DMS79 (cell line): ENCODE results near the gene TMEM266.

Experiments
- DNase-seq: peaks from one replicate; lab custom pipeline; 2025; lab: John Stamatoyannopoulos, UW

Gene TMEM266

GRCh38 chr15:76185716-76186115 lies 125.9 kb downstream of the TMEM266 start:
- no peak for DNase-seq

DNA sequence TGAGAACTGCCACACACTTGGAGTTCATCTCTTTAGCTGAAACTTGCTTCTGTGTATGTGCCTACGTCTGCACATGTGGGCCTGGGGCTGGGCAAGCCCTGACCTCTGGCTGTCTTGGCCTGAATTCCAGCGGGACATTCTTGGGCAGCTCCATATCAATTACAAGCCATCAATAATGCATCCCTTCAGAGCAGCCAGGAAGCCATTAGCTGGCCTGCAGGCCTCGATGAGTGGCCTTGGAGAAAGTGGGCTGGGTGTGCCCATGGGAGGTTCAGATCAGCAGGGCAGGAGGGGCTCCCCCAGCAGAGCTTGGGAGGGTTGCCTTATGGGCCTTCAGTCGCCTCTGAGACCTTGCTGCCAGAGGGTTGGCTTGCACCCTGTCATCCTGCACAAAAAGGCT lies 127.4 kb downstream of the TMEM266 start:
- DNase-seq = no peak

DNA sequence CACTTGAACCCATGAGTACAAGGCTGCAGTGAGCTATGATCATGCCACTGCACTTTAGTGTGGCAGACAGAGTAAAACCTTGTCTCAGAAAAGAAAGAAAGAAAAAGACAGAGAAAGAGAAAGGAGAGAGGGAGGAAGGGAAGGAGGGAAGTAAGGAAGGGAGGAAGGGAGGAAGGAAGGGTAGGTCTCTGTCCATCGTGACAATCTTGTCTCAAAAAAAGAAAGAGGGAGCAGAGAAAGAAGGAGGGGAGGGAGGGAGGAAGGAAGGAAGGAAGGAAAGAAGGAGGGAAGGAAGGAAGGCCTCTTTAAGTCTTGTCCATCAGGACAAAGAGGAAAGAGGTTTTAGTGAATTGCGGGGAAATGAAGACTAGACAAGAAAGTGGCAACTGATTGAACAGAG lies 129.3 kb downstream of the TMEM266 start:
- DNase-seq = no peak

GRCh38 chr15:76190070-76190564 lies 130.3 kb downstream of the TMEM266 start:
- DNase-seq = no peak

DNA sequence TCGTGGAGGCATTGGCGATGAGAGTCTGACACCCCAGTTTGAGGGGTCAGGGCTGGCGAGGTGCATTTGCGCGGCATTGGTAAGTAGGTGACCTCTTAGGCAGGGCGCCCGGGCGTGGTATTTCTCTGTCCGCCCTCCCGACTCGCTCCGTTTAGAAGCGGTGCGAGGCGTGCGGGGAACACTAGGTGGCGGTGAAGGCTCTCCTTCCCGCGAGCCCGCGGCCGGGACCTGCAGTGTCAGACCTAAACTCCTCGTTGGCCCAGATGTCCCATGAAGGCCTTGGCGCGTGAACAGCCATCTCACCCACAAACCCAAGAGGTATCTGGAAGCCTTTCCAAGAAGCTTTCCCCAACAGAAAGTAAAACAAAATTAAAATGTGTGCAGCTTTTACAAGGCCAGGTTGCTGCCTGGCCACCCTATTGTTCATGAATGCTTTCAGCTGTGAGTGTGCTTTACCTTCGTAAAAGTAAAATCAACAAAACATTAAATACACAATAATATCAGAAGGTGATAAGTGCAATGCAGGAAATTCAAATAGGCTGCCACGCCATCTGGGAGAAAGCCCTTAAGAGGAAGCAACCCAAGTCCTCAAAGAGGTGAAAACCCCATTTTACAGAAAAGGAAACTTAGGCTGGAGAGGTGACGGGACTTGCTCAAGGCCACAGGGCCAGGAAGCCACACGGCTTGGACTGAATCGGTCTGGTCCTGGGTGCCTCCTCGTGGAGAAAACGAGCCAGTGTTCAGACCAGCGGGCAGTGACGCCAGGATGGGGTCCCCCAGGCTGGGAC lies 131.2 kb downstream of the TMEM266 start:
- peak; percentile 20 for DNase-seq

DNA sequence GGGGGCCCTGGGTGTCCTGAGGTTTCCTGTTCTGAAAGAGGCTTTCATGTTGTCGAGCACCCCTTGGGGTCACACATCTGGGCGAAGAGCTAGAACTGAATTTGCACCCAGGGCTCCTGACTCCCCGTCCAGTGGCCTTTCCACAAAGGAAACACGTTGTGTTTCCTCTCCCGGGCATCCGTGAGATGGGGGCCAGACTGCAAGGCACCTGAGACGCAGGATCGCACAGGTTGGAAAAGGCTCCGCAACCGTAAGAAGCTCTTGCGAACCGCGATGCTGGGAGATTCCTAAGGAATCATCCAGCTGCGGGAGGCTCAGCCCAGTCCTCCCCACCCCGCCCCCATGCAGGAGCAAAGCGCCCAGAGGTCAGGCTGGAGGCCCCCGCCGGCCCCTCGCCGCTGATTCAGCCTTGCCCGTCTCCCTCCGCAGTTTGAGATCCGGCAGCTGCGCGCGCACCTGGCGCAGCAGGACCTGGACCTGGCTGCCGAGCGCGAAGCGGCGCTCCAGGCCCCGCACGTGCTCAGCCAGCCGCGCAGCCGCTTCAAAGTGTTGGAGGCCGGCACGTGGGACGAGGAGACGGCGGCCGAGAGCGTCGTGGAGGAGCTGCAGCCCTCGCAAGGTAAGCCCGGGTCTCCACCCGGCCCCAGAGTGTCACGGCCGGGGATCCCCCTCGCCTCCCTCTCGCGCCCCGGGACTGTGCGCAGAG lies 131.9 kb downstream of the TMEM266 start:
- no peak for DNase-seq

DNA sequence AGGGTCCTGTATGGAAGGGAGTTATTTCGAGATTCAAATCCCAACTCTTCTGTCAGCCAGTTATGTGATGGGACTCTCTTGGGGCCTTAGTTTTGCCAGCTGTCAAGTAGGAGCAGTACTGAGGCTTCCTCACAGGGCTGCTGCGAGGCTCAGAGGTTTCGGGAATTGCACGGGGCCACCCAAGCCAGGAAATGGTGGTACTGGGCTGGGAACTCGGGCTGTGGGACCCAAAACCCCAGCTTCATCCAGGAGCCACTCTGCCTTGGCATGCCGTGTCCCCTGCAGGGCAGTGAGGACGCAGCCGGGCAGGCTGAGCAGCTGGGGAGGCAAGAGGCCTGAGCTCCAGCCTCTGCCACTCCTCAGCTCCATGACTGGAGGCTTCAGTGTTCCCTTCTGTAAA lies 132.9 kb downstream of the TMEM266 start:
- no peak for DNase-seq

- DNase-seq = no peak
Observed at GRCh38 chr15:76193934-76194333, 134.1 kb downstream of the TMEM266 start.

DNA sequence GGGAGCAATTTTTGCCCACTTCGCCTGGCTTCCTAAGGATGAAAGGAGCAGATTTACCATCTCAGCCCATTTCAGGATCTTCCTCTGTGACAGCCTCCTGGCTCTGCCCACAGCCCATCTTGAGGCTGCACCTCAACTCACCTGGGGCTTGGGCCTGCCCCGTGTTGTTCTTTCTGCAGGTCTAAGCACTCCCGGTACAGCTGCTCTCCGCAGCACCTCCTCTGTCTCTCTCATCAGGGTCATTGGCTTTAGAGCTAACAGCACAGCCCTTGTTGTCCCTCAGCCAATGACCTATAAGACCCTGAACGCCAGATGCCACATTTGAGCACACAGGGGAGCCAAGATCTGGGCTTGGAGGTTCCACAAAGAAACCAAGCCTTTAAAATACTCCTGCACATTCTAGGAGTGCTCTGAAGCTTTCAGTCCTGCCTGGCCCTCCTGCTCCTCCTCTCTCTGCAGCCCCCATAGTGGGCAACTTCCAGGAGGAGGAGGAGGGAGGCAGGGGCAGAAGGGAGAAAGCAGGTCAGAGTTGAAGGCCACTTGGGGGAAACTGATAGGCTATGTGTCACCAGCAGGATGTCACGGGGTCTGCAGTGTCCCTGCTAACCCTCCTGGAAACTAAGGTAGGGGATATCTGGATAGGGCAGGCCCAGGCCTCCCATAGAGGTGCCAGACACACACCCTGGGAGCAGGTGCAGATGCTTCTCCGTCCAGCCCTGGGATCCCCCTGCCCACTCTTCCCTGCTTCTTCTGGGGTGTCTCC lies 135.9 kb downstream of the TMEM266 start:
- no peak for DNase-seq

DNA sequence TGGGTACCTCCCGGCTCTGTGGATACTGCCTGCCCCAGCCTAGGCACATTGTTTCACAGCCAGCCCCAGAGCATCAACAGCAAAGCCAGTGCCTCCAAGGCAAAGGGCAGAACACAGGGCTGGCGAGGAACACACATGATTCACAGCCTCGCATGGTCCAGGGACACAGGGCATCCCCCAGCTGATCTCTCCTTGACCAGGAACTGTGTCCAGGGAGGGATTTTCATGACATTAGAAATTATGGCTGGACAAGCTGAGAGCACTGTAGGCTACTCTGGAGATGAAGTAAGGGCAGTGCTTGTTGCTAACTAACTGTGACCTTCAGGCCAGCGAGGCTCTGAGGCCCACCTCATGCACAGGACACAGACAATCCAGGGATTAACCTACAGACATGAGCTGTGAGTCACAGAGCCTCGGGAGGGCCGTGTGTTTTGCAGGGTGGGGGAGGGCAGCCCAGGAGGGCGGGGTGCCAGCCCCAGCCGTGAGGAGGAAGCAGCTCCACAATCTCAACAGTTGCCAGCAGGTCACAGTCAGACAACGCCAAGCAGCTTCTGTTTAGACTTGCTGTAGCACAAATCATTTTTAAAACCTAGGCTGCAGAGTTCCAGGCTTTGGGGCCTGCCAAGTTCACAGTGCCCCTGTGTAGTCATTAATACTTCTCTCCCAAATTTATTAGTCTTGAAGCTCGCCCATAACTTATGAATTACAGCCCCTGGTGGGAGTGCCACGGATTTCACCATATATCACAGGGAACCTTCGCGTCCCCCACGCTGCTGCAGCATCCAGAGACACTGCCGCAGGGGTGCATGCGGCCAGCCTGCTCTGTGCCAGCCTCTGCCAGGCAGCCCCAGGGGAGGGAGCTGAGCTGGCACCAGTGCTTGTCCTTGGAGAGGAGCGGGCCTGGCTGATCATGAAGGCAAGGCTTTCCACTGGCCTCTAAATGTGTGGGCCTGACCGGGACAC lies 136.8 kb downstream of the TMEM266 start:
- no peak for DNase-seq

DNA sequence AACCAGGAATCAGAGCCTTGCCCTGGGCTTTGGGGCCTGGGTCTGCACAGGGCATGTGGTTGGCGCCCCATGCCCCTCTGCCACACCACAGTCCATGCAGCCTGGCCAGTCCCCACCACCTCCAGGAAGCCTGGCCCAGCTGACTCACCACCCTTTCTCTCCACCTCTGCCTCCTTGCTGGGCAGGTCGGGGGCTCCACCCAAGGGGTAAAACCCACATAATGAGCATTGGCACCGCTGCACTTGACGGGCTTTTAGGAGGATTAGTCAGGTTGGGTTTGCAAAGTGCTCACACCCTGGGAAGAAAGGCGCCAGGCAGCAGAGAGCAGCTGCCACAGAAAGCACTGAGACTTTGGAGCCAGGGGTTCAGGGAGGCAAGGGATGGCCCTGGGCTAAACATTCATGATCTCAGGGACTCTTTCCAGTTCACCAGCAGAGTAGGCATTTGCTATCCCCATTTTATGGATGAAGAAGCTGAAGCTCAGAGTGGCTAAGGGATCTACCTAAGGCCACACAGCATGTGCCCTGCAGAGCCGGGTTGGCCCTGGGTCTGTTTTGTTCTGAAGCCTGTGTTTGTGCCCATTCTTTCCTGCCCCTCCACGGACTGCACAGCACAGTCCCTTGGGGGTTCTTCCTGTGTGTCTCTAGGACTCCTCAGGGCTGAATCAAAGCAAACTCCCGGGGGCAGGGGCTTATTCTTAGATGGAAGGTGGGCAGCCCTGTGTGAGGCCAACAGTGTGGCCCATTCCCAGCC lies 138.1 kb downstream of the TMEM266 start:
- no peak for DNase-seq

DNA sequence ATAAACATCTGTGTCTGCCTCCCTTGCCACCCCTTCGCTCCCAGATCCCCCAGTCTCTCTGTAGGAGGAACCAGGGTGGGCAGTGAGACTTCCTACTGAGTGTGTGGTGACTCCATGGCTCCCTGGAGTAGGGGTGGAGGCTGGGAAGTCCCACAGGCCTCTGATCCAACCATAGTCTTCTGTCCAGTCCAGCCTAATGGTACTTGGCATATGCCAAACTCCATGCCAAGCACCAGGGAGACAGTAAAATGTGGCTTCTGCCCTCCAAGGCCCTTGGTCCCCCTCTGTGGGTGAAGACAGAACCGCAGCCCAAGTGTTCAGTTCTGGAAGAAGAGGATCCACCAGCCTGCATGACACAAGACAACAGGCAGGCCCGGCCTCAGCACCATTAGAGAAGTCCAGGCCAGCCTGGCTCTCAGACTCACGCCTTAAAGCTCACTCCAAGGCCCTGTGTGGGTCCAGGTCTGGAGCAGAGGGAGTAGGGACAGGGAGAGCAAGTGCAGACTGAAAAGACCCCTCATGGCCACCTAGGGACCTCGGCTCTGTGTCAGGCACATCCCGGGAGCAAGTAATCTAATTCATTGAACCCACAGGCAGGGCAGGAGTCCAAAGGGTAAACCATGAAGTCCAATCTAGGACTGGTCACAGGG lies 138.8 kb downstream of the TMEM266 start:
- no peak for DNase-seq

DNA sequence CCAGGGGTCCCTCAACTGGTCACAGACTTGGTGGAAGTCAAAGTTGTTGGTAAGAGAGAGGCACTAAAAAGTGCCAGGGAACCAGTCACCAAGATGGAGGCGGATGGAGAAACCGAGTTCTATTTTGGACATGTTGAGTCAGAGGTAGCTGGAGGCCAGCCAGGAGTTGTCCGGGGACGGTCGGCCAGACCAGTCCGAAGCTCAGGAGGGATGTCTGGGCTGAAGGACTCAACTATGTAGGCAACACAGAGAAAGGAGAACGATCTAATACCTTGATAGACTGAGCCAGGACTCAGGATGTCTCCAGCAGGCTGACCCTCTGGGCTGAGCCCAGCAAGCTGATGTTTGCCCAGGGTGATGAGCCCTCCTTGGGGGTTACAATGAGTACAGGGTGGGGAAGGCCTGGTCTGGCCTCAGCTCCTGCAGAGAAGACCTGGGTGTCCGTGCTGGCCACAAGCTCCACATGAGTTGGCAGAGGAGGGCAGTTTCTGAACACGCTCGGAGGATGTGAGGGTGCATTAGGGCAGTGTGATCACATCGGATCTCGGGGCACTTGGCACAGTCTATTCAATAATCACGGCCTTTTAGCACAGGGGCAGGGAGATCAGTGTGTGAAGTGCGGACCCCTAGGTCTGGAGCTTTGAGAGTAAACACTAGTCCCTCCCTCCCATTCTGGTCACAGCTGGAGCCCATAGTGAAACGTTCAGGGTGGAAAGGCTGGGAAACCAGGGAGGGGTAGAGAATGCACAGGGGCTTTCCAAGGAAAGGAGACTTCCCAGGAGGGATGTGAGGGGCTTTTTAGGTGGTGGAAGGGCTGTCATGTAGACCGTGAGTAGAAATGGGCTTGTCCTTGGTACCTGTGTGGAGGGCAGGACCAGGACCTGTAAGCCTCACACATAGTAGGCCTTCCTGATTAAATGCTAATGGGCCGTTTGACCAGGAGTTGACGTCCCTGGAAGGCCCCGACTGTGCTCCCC lies 139.6 kb downstream of the TMEM266 start:
- no peak for DNase-seq

GRCh38 chr15:76200083-76200465 lies 140.3 kb downstream of the TMEM266 start:
- DNase-seq = no peak

GRCh38 chr15:76200641-76201105 lies 140.9 kb downstream of the TMEM266 start:
- DNase-seq = no peak

DNA sequence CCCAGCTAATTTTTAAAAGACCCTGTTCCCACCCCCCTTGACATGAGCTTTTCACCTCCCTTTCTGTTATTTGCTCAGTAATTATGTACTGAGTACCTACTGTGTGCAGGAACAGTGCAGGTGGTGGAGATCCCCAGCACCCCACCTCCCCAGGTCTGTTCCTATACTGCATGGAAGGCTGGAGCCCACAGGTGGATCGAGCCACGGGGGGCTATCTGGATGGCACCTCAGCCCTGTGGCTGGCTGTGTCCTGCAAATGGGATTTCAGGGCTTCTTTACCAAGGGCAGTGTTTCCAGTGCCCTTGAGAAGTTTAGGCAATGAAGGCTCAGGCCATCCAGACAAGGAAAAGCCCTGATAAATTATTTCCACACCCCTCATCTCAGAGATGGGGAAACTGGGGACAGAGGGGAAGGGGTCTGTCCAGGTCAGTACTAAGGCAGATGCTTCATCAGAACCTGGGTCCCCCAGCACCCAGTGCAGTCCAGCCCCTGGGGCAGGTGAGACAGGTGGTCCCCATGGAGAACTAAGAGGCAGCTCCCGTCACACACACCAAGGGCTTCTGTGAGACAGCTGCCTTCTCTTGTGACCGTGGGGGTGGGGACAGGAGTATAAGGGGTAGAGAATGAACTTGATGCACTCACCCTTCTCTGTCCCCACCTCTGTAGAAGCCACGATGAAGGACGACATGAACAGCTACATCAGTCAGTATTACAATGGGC lies 141.9 kb downstream of the TMEM266 start:
- no peak for DNase-seq

DNA sequence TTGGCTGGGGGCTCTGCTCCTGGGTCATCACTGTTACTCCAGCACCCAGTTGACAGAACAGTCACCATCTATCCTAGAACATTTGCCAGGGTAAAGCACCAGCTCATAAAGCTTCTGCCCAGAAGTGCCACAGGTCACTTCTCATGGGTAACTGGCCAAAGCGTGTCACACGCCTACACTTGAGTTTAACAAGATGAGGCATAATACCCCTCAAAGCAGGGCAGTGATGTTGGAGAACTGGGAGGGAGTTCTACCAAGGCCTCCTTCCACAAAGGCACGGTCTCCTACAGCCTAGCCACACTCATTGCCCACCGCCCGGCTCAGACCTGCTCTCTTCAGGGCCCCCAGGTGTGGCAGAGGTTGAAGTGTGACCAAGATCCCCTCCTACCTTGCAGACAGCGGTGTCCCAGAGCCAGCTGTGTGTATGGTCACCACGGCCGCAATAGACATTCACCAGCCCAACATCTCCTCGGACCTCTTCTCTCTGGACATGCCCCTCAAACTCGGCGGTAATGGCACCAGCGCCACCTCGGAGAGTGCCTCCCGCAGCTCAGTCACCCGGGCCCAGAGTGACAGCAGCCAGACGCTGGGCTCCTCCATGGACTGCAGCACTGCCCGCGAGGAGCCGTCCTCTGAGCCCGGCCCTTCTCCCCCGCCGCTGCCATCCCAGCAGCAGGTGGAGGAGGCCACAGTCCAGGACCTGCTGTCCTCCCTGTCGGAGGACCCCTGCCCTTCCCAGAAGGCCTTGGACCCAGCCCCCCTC lies 143.7 kb downstream of the TMEM266 start:
- DNase-seq = no peak
